Testis (tissue), 3 donors: ENCODE results near the gene NARS2. TPM values are rescaled to one million over a fixed set of nuclear protein-coding genes. Genes with fewer than 3 reads are reported as not detected.

Experiments
- DNase-seq: peaks from one replicate; pipeline ENCODE4 v3.0.0-alpha.2; 2019
- H3K27ac ChIP-seq, 2 donors: fragments of 200-600 bp; sonication (generic); one replicate each; pipeline ENCODE4 v1.5.1; 2019
- H3K27me3 ChIP-seq: fragments of 200-600 bp; sonication (generic); one replicate; pipeline ENCODE4 v1.5.1; 2019
- H3K36me3 ChIP-seq: fragments of 200-600 bp; sonication (generic); one replicate; pipeline ENCODE4 v1.5.1; 2017; ENCODE audit warnings: low read depth; ENCODE audit errors: missing control alignments
- H3K4me1 ChIP-seq: fragments of 200-600 bp; sonication (generic); one replicate; pipeline ENCODE4 v1.5.1; 2019
- H3K4me3 ChIP-seq, 2 donors: fragments of 200-600 bp; sonication (generic); one replicate each; pipeline ENCODE4 v1.5.1; 2017 to 2019
- H3K9me3 ChIP-seq: fragments of 200-600 bp; sonication (generic); one replicate; pipeline ENCODE4 v1.5.1; 2017
- CTCF ChIP-seq, 3 experiments: fragments of 450-650 bp in 2 of 3; fragments of 200-600 bp in 1 of 3; sonication (generic) in 1 of 3; IDR thresholded peaks; one replicate each; pipeline ENCODE4 v1.5.1; 2016 to 2019; ENCODE audit warnings: antibody characterized with exemption in 3 of 3, mild to moderate bottlenecking in 2 of 3, moderate library complexity in 1 of 3
- POLR2A ChIP-seq: fragments of 450-650 bp; IDR thresholded peaks from one replicate; pipeline ENCODE4 v1.6.1; 2017; ENCODE audit warnings: antibody characterized with exemption, mild to moderate bottlenecking, moderate library complexity
- WGBS, 2 donors: methylation state at CpG; one replicate each; pipeline ENCODE4 v1.1.5; 2018; 5-methylcytosine and 5-hydroxymethylcytosine counted together
- intact Hi-C: fragments of 100-400 bp; cut with DNase I; formaldehyde crosslinking; loops from one replicate; pipeline ENCODE4 v1.15.1; 2023; ENCODE audit warnings: low total_unique reads
- polyA plus RNA-seq: library from polyadenylated mRNA; stranded (reverse); fragments of 350-450 nt; fragmentation: Illumina TruSeq; extraction: RNeasy Lipid Tissue Mini Kit (QIAGEN cat#74804); gene quantifications from one replicate; pipeline ENCODE4 v1.2.3, GENCODE V29; 2014; ENCODE audit warnings: low read depth, low replicate concordance; ENCODE audit not compliant: insufficient read depth
- total RNA-seq, 2 donors: library from RNA; depleted of rRNA; stranded (reverse); fragments of >200 nt; gene quantifications; one replicate each; pipeline ENCODE4 v1.2.3, GENCODE V29; 2016

Gene NARS2
- total and polyA plus RNA-seq, 3 donors from 2014 or later, result 9.8 to 22.6 (median 21.3) TPM

GRCh38 chr11:78441956-78442355 lies 132.7 kb downstream of the NARS2 start:
- no peak for DNase-seq
- no peak overlapping the region for H3K4me3 ChIP-seq
- no peaks in the 10 kb centered on the region for H3K36me3 ChIP-seq
- intact Hi-C loops, result no loop called here
- TF ChIP-seq CTCF (IDR thresholded peaks at IDR 0.05) (no peak), POLR2A (no peak)
- no peaks in the 10 kb centered on the region for H3K9me3 ChIP-seq
- H3K27ac ChIP-seq, result no peak overlapping the region
- no peaks in the 10 kb centered on the region for H3K27me3 ChIP-seq
- 81 to 88% methylated on average over 4 of the region's 4 CpGs for WGBS, 2 donors
- no peaks in the 10 kb centered on the region for H3K4me1 ChIP-seq

- Histone ChIP-seq H3K4me3 (no peak overlapping the region), H3K9me3 (no peaks in the 10 kb centered on the region), H3K36me3 (no peaks in the 10 kb centered on the region), H3K27ac (no peak overlapping the region), H3K4me1 (no peaks in the 10 kb centered on the region), H3K27me3 (no peaks in the 10 kb centered on the region)
- 71 to 76% methylated on average over 5 of the region's 5 CpGs for WGBS, 2 donors
- intact Hi-C loops, result no loop called here
- no peak for DNase-seq
- TF ChIP-seq CTCF (IDR thresholded peaks at IDR 0.05), result no peak
- TF ChIP-seq POLR2A, result no peak
These were observed 136.2 kb downstream of the NARS2 start for GRCh38 chr11:78438298-78438975.

GRCh38 chr11:78432956-78433355 lies 141.7 kb downstream of the NARS2 start:
- H3K9me3 ChIP-seq, result no peaks in the 10 kb centered on the region
- no peak for TF ChIP-seq CTCF (IDR thresholded peaks at IDR 0.05)
- TF ChIP-seq POLR2A, result no peak
- no peaks in the 10 kb centered on the region for H3K36me3 ChIP-seq
- H3K27ac ChIP-seq, result no peak overlapping the region
- intact Hi-C loops, result no loop called here
- no peaks in the 10 kb centered on the region for H3K4me1 ChIP-seq
- H3K27me3 ChIP-seq, result no peaks in the 10 kb centered on the region
- WGBS, 2 donors, result 82 to 84% methylated on average over 1 of the region's 1 CpG
- DNase-seq, result no peak
- no peak overlapping the region for H3K4me3 ChIP-seq

GRCh38 chr11:78432058-78432515 lies 142.6 kb downstream of the NARS2 start:
- DNase-seq, result no peak
- 70 to 93% methylated on average over 4 of the region's 4 CpGs for WGBS, 2 donors
- Histone ChIP-seq H3K4me1 (no peaks in the 10 kb centered on the region), H3K4me3 (no peak overlapping the region), H3K27me3 (no peaks in the 10 kb centered on the region), H3K27ac (no peak overlapping the region), H3K9me3 (no peaks in the 10 kb centered on the region), H3K36me3 (no peaks in the 10 kb centered on the region)
- intact Hi-C loops, result no loop called here
- TF ChIP-seq POLR2A (no peak), CTCF (IDR thresholded peaks at IDR 0.05) (peak in 1 of 3 experiments; percentile 19)

- intact Hi-C loops, result no loop called here
- 63 to 76% methylated on average over 4 of the region's 4 CpGs for WGBS, 2 donors
- Histone ChIP-seq H3K9me3 (no peaks in the 10 kb centered on the region), H3K4me3 (no peak overlapping the region), H3K4me1 (no peaks in the 10 kb centered on the region), H3K27me3 (no peaks in the 10 kb centered on the region), H3K27ac (no peak overlapping the region), H3K36me3 (no peaks in the 10 kb centered on the region)
- TF ChIP-seq POLR2A, result no peak
- no peak for TF ChIP-seq CTCF (IDR thresholded peaks at IDR 0.05)
- no peak for DNase-seq
These were observed 145.0 kb downstream of the NARS2 start for GRCh38 chr11:78429660-78430059.
